IMR-90 (cell line): ENCODE results near the gene SOX12. TPM values are rescaled to one million over a fixed set of nuclear protein-coding genes. Genes with fewer than 3 reads are reported as not detected.

Source experiments
- ATAC-seq: fragments of 200-7000 bp; cut with Tn5 transposase; 2 replicates; pipeline ENCODE4 v1.9.1; 2020; ENCODE audit warnings: low read depth, mild to moderate bottlenecking, moderate library complexity
- BruUV-seq: library from RNA; stranded (reverse); fragments of 400-500 nt; replicated peaks from 2 replicates; lab custom pipeline; 2021; lab: Mats Ljungman, UMichigan
- CTCF ChIA-PET: fragments of 300-600 bp; formaldehyde crosslinking; extraction: SDS; loops from one replicate; lab custom pipeline; 2021; ENCODE audit warnings: antibody characterized with exemption; lab: Yijun Ruan, JAX
- POLR2A ChIA-PET: fragments of 300-600 bp; sonication (Branson Sonifier 250); formaldehyde crosslinking; loops from one replicate; lab custom pipeline; 2022; ENCODE audit warnings: antibody characterized with exemption; ENCODE audit not compliant: unreplicated experiment; lab: Charles Lee
- DNase-seq: peaks from one replicate; pipeline ENCODE4 v3.0.0; 2013
- H2AFZ ChIP-seq: replicated peaks from 2 replicates; pipeline ENCODE3; 2013; ENCODE audit warnings: low read length, mild to moderate bottlenecking; ENCODE audit not compliant: poor library complexity
- H2AK5ac ChIP-seq: 2 replicates; pipeline ENCODE4 v1.6.1; 2013; ENCODE audit warnings: low read depth, low read length, inconsistent platforms
- H2AK9ac ChIP-seq: replicated peaks from 2 replicates; pipeline ENCODE3; 2013; ENCODE audit warnings: mild to moderate bottlenecking, low read depth, low read length, moderate library complexity; ENCODE audit not compliant: poor library complexity
- H2BK120ac ChIP-seq: 2 replicates; pipeline ENCODE4 v1.6.1; 2013; ENCODE audit warnings: low read depth, low read length, inconsistent platforms
- H2BK15ac ChIP-seq: 3 replicates; pipeline ENCODE4 v1.6.1; 2013; ENCODE audit warnings: low read depth, low read length, inconsistent platforms
- H2BK20ac ChIP-seq: 2 replicates; pipeline ENCODE4 v1.6.1; 2013; ENCODE audit warnings: low read depth, mild to moderate bottlenecking, inconsistent platforms, low read length, moderate library complexity
- H2BK5ac ChIP-seq: 2 replicates; pipeline ENCODE4 v1.6.1; 2013; ENCODE audit warnings: mild to moderate bottlenecking, low read depth, low read length, inconsistent platforms; ENCODE audit not compliant: poor library complexity, severe bottlenecking
- H3K14ac ChIP-seq: replicated peaks from 2 replicates; pipeline ENCODE4 v1.6.1; 2013; ENCODE audit warnings: low read depth, low read length, inconsistent platforms
- H3K18ac ChIP-seq: 2 replicates; pipeline ENCODE4 v1.6.1; 2013; ENCODE audit warnings: low read depth, low read length, control low read depth
- H3K23ac ChIP-seq: 2 replicates; pipeline ENCODE4 v1.6.1; 2013; ENCODE audit warnings: low read depth, low read length, inconsistent platforms
- H3K27ac ChIP-seq: 2 replicates; pipeline ENCODE4 v1.5.1; 2013; ENCODE audit warnings: mild to moderate bottlenecking, control low read depth, low read length; ENCODE audit not compliant: insufficient read depth
- H3K27me3 ChIP-seq: 2 replicates; pipeline ENCODE4 v1.6.1; 2013; ENCODE audit warnings: low read length; ENCODE audit not compliant: control insufficient read depth, insufficient read depth
- H3K36me3 ChIP-seq: 2 replicates; pipeline ENCODE4 v1.6.1; 2013; ENCODE audit warnings: low read length, mixed read lengths; ENCODE audit not compliant: control insufficient read depth, insufficient read depth
- H3K4ac ChIP-seq: 2 replicates; pipeline ENCODE4 v1.6.1; 2013; ENCODE audit warnings: low read depth, low read length, inconsistent platforms
- H3K4me1 ChIP-seq: 2 replicates; pipeline ENCODE4 v1.6.1; 2013; ENCODE audit warnings: low read length, mixed read lengths; ENCODE audit not compliant: control insufficient read depth, insufficient read depth
- H3K4me2 ChIP-seq: 2 replicates; pipeline ENCODE4 v1.6.1; 2013; ENCODE audit warnings: low read depth, mild to moderate bottlenecking, control low read depth, low read length, moderate library complexity
- H3K4me3 ChIP-seq: 2 replicates; pipeline ENCODE4 v1.5.1; 2013; ENCODE audit warnings: low read depth, mild to moderate bottlenecking, control low read depth, low read length, moderate library complexity; ENCODE audit not compliant: insufficient read depth
- H3K56ac ChIP-seq: 2 replicates; pipeline ENCODE4 v1.6.1; 2013; ENCODE audit warnings: low read length, inconsistent platforms; ENCODE audit not compliant: insufficient read depth; ENCODE audit errors: extremely low read depth
- H3K79me1 ChIP-seq, 2 experiments: 2 replicates each; pipeline ENCODE4 v1.6.1; 2013; ENCODE audit warnings: low read length in 2 of 2, inconsistent platforms in 1 of 2, low read depth in 1 of 2
- H3K9ac ChIP-seq: 2 replicates; pipeline ENCODE4 v1.6.1; 2013; ENCODE audit warnings: low read depth, low read length, control low read depth
- H3K9me1 ChIP-seq: 2 replicates; pipeline ENCODE4 v1.6.1; 2013; ENCODE audit warnings: low read length, inconsistent platforms; ENCODE audit not compliant: insufficient read depth
- H3K9me3 ChIP-seq: 2 replicates; pipeline ENCODE4 v1.6.1; 2013; ENCODE audit warnings: low read length; ENCODE audit not compliant: control insufficient read depth, insufficient read depth
- H4K20me1 ChIP-seq: 2 replicates; pipeline ENCODE4 v1.6.1; 2013; ENCODE audit warnings: low read length, inconsistent platforms; ENCODE audit not compliant: insufficient read depth
- H4K5ac ChIP-seq: 2 replicates; pipeline ENCODE4 v1.6.1; 2013; ENCODE audit warnings: mild to moderate bottlenecking, low read depth, low read length, control low read depth
- H4K8ac ChIP-seq, 2 experiments: 2 replicates each; pipeline ENCODE4 v1.6.1; 2013; ENCODE audit warnings: low read depth in 2 of 2, low read length in 2 of 2, control low read depth in 1 of 2, inconsistent platforms in 1 of 2
- H4K91ac ChIP-seq: 2 replicates; pipeline ENCODE4 v1.6.1; 2013; ENCODE audit warnings: low read depth, low read length, inconsistent platforms; ENCODE audit not compliant: insufficient read depth
- CEBPB ChIP-seq: IDR thresholded peaks from 2 replicates; pipeline ENCODE4 v1.6.1; 2012; ENCODE audit warnings: low read depth, low read length, improper control_type of control experiment
- CHD1 ChIP-seq: IDR thresholded peaks from 2 replicates; pipeline ENCODE4 v1.6.1; 2012; ENCODE audit warnings: low read depth, low read length, improper control_type of control experiment
- CTCF ChIP-seq: conservative IDR thresholded peaks from 2 replicates; pipeline ENCODE4 v1.5.1; 2012; ENCODE audit warnings: mild to moderate bottlenecking, low read depth, low read length, improper control_type of control experiment
- MXI1 ChIP-seq: IDR thresholded peaks from 2 replicates; pipeline ENCODE4 v1.6.1; 2012; ENCODE audit warnings: low read depth, mild to moderate bottlenecking, low read length, moderate library complexity, borderline replicate concordance
- RAD21 ChIP-seq: IDR thresholded peaks from 2 replicates; pipeline ENCODE4 v1.6.1; 2012; ENCODE audit warnings: low read length, improper control_type of control experiment
- RCOR1 ChIP-seq: IDR thresholded peaks from 2 replicates; pipeline ENCODE4 v1.6.1; 2012; ENCODE audit warnings: mild to moderate bottlenecking, low read length, improper control_type of control experiment; ENCODE audit not compliant: insufficient replicate concordance
- RFX5 ChIP-seq: IDR thresholded peaks from 2 replicates; pipeline ENCODE4 v1.8.0; 2012; ENCODE audit warnings: low read depth, mild to moderate bottlenecking, low read length, moderate library complexity
- SMC3 ChIP-seq: fragments of 150-350 bp; IDR thresholded peaks from 2 replicates; pipeline ENCODE4 v1.6.1; 2016; ENCODE audit warnings: low read depth, mild to moderate bottlenecking, antibody characterized with exemption, low read length, moderate library complexity
- USF2 ChIP-seq: fragments of 150-350 bp; IDR thresholded peaks from 2 replicates; pipeline ENCODE4 v1.6.1; 2017; ENCODE audit warnings: mild to moderate bottlenecking, antibody characterized with exemption, low read length, low read depth
- WGBS, 2 experiments: methylation state at CpG; one replicate each; pipeline versions ENCODE4 v1.1.5 to v1.1.7; 2013; ENCODE audit warnings: missing lambda C conversion rate in 2 of 2; ENCODE audit not compliant: insufficient read length in 1 of 2; ENCODE audit errors: extremely low coverage in 2 of 2; 5-methylcytosine and 5-hydroxymethylcytosine counted together
- dilution Hi-C: fragments of 300-500 bp; cut with HindIII; formaldehyde crosslinking; loops from one replicate; pipeline ENCODE4 v1.14.3; 2018; ENCODE audit warnings: low sequenced_read_pairs; ENCODE audit not compliant: unreplicated experiment
- in situ Hi-C: fragments of 300-500 bp; cut with MboI; formaldehyde crosslinking; loops from 3 replicates; pipeline ENCODE4 v1.14.3; 2019; ENCODE audit warnings: low sequenced_read_pairs, inconsistent platforms, mixed read lengths
- intact Hi-C: fragments of 100-400 bp; cut with micrococcal nuclease; formaldehyde crosslinking; loops from 2 replicates; pipeline ENCODE4 v1.10.0; 2022
- polyA plus RNA-seq, 3 experiments: library from polyadenylated mRNA; depleted of rRNA; stranded (reverse); fragments of >200 nt; gene quantifications; 2 replicates each; pipeline ENCODE4 v1.2.3, GENCODE V29; 2012; ENCODE audit warnings: low replicate concordance in 1 of 3
- total RNA-seq: library from RNA; depleted of rRNA; stranded (reverse); fragments of >200 nt; gene quantifications from 2 replicates; pipeline ENCODE4 v1.2.3, GENCODE V29; 2012

The SOX12 gene
- total and polyA plus RNA-seq, 2 of the 4 experiments (the other 2 are of a cell fraction): 1.1 to 6.2 TPM

DNA sequence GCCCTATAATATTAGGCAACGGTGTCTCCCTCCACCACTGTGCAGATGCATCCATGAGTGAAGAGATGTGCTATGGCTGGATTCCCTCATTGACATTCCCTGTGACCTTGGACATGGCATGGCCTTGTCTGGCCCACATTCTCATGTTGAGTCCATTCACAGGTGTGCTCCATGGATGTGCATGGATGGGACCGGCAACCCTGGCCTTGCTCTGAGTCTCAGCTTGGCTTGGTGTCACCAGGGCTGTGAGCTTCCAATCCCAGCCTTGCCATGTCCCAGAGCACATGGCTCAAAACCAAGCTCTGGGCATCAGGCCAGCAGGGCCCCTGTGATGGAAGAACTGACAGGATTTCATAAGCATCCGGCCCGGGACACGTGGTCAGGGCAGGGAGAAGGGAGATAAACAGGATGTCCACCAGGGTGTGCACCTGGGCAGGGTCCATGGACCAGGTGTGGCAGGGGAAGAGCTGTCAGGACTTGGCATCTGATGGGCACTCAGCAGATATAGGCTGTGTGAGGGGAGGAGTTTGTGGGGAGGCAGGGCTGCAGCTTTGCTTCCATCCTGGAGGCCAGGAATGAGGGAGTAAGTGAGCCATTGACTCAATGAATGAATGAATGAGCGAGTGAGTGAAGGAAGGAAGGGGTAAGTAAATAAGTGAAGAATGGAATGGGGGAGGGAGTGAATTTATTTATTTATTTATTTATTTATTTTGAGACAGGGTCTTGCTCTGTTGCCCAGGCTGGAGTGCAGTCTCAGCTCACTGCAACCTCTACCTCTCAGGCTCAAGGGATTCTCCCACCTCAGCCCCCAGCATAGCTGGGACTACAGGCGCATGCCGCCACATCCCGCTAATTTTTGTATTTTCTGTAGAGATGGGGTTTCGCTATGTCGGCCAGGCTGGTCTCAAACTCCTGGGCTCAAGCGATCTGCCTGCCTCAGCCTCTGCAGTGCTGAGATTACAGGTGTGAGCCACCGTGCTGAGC lies 37.2 kb downstream of the SOX12 start:
- no peaks in the 10 kb centered on the region for H3K27me3 ChIP-seq
- H2AFZ ChIP-seq: peak overlapping the region; percentile 84
- H3K9me3 ChIP-seq: no peaks in the 10 kb centered on the region
- BruUV-seq: no TSS peak
- dilution Hi-C loops: no loop called here
- H2BK15ac ChIP-seq: peak overlapping the region; percentile 95; the same call in 2 of the 3 replicates
- H2AK5ac ChIP-seq: peak overlapping the region; percentile 100
- H2BK20ac ChIP-seq: peak overlapping the region; percentile 92
- in situ Hi-C loops: no loop called here
- peaks cover 14% of the 10 kb centered on the region for H3K9me1 ChIP-seq
- peak; percentile 25; the same call in 1 of the 2 replicates for ATAC-seq
- peak; percentile 36; the same call in 1 of the 2 replicates for TF ChIP-seq RAD21
- no peak for TF ChIP-seq CHD1
- peak; percentile 79; the same call in 1 of the 2 replicates for TF ChIP-seq MXI1
- TF ChIP-seq RFX5: no peak
- peak; percentile 45 for TF ChIP-seq CTCF
- TF ChIP-seq USF2: peak; percentile 88
- TF ChIP-seq RCOR1: no peak
- TF ChIP-seq SMC3: 0 out of 2 replicates have a peak, but pooled peaks have one; percentile 23
- TF ChIP-seq CEBPB: peak; percentile 83
- ChIA-PET CTCF (interaction anchor here (0.9 to 1.4 kb wide), 3 partner anchors 8 to 80 kb away, joined by 3 to 9 read pairs (median 4); no protein-coding TSS in a partner anchor), POLR2A (no interaction called here)
- H4K20me1 ChIP-seq: no peaks in the 10 kb centered on the region
- H3K9ac ChIP-seq: no peak overlapping the region
- H3K36me3 ChIP-seq: no peaks in the 10 kb centered on the region
- peak overlapping the region; percentile 96 for H2AK9ac ChIP-seq
- DNase-seq: peak; percentile 83
- WGBS, 2 experiments: 38 to 100% methylated on average over 1 to 4 of the region's 13 CpGs
- H3K4ac ChIP-seq: peak overlapping the region; percentile 99
- peak overlapping the region; percentile 45 for H3K18ac ChIP-seq
- no peak overlapping the region; the same call in 1 of the 2 replicates for H3K56ac ChIP-seq
- H3K4me3 ChIP-seq: no peak overlapping the region
- peak overlapping the region; percentile 97 for H2BK120ac ChIP-seq
- intact Hi-C loops: no loop called here
- peak overlapping the region; percentile 30 for H2BK5ac ChIP-seq
- H3K14ac ChIP-seq: peak overlapping the region; percentile 91
- H4K91ac ChIP-seq: peak overlapping the region; percentile 88
- peak overlapping the region; percentile 15; the same call in 1 of the 2 replicates for H3K27ac ChIP-seq
- H4K8ac ChIP-seq: peak overlapping the region; percentile 24 to 93
- H3K79me1 ChIP-seq: no peaks in the 10 kb centered on the region; a peak in 1 of 4 replicates
- no peak overlapping the region for H3K4me2 ChIP-seq
- H4K5ac ChIP-seq: peak overlapping the region; percentile 23; the same call in 1 of the 2 replicates
- H3K4me1 ChIP-seq: peaks cover 26% of the 10 kb centered on the region
- peak overlapping the region; percentile 81 for H3K23ac ChIP-seq
